GM21786 (cell line): ENCODE results near the gene OTUD4.
"Not testable (repeated sequence)": the region's sequence is repeated elsewhere in the genome, so short reads cannot be mapped to it uniquely, and the experiment has no call there.

Experiments used
- ATAC-seq: cut with Tn5 transposase; IDR thresholded peaks from one replicate; pipeline ENCODE4 v1.9.1; 2021; ENCODE audit not compliant: unreplicated experiment

OTUD4 gene

GRCh38 chr4:145180298-145181090 is at the start of gene OTUD4:
Gene OTUD4, minus strand, starts transcription at chr4:145180589. Its CDS starts 616 bp downstream, at chr4:145179973.
- ATAC-seq = peak; percentile 83

GRCh38 chr4:145223228-145223627 is 42.8 kb upstream of the OTUD4 start:
- ATAC-seq = not testable (repeated sequence)

GRCh38 chr4:145221529-145221928 is 41.1 kb upstream of the OTUD4 start:
- ATAC-seq = not testable (repeated sequence)

GRCh38 chr4:145219090-145219489 is 38.7 kb upstream of the OTUD4 start:
- ATAC-seq = no peak

GRCh38 chr4:145218251-145218650 is 37.9 kb upstream of the OTUD4 start:
- peak; percentile 90 for ATAC-seq

GRCh38 chr4:145217349-145217748 is 37.0 kb upstream of the OTUD4 start:
- no peak for ATAC-seq

- ATAC-seq = no peak
Measured at GRCh38 chr4:145216535-145216934, 36.1 kb upstream of the OTUD4 start.

- no peak for ATAC-seq
Measured at GRCh38 chr4:145213245-145213644, 32.9 kb upstream of the OTUD4 start.

- no peak for ATAC-seq
Measured at GRCh38 chr4:145207934-145208333, 27.5 kb upstream of the OTUD4 start.

- no peak for ATAC-seq
Measured at GRCh38 chr4:145203410-145203809, 23.0 kb upstream of the OTUD4 start.

GRCh38 chr4:145200366-145200765 is 20.0 kb upstream of the OTUD4 start:
- no peak for ATAC-seq

- no peak for ATAC-seq
Measured at GRCh38 chr4:145199051-145199716, 18.8 kb upstream of the OTUD4 start.

GRCh38 chr4:145196747-145197146 is 16.4 kb upstream of the OTUD4 start:
- no peak for ATAC-seq

- peak; percentile 81 for ATAC-seq
Measured at GRCh38 chr4:145195167-145195952, 15.0 kb upstream of the OTUD4 start.

- no peak for ATAC-seq
Measured at GRCh38 chr4:145189981-145190380, 9.6 kb upstream of the OTUD4 start.

- ATAC-seq = peak; percentile 87
Measured at GRCh38 chr4:145186729-145187128, 6.3 kb upstream of the OTUD4 start.

GRCh38 chr4:145183581-145183980 is 3.2 kb upstream of the OTUD4 start:
- ATAC-seq = no peak

- ATAC-seq = no peak
Measured at GRCh38 chr4:145183023-145183422, 2.6 kb upstream of the OTUD4 start.

- no peak for ATAC-seq
Measured at GRCh38 chr4:145182222-145182621, 1.8 kb upstream of the OTUD4 start.

- ATAC-seq = peak; percentile 0
Measured at GRCh38 chr4:145181091-145181501, 707 bp upstream of the OTUD4 start.

GRCh38 chr4:145179861-145180297 is 510 bp downstream of the OTUD4 start:
- ATAC-seq = peak; percentile 9
